ENCODE results near the gene CCDC195.

GRCh38 chr2:224711381-224711780 is 4.8 kb downstream of the CCDC195 start:
- TF ChIP-seq CTCF (conservative IDR thresholded peaks at IDR 0.05; ENCODE audit: low read depth, low read length) (no peak), EZH2 (IDR thresholded peaks at IDR 0.05; ENCODE audit: low read length, unreplicated experiment) (no peak), EZH2phosphoT487 (IDR thresholded peaks at IDR 0.05; ENCODE audit: borderline replicate concordance, low read length) (no peak)

Measured in PC-3 (cell line).